HepG2 (cell line): ENCODE measurements around the gene CA12. TPM values are rescaled to one million over a fixed set of nuclear protein-coding genes. Genes with fewer than 3 reads are reported as not detected.

Source experiments
- ATAC-seq: fragments of 200-7000 bp; cut with Tn5 transposase; 3 replicates; pipeline ENCODE4 v1.9.1; 2020; ENCODE audit warnings: mild to moderate bottlenecking, moderate library complexity
- BruUV-seq: library from RNA; stranded (reverse); fragments of 400-500 nt; replicated peaks from 2 replicates; lab custom pipeline; 2021; lab: Mats Ljungman, UMichigan
- CTCF ChIA-PET: fragments of 300-600 bp; formaldehyde crosslinking; extraction: SDS; loops from one replicate; lab custom pipeline; 2021; ENCODE audit warnings: low total read pairs, inconsistent platforms, low intra/inter-chr PET ratio; lab: Yijun Ruan, JAX
- POLR2A ChIA-PET: fragments of 350-600 bp; sonication (Branson Sonifier 250); formaldehyde crosslinking; loops from one replicate; lab custom pipeline; 2020; ENCODE audit warnings: antibody characterized with exemption, inconsistent platforms; lab: Yijun Ruan, JAX
- DNase-seq: peaks from one replicate; pipeline ENCODE4 v3.0.0-alpha.2; 2015; ENCODE audit warnings: low spot score
- FAIRE-seq: peaks from 3 replicates; lab custom pipeline; 2011; peaks lifted over from hg19 to GRCh38; lab: Jason Lieb, UNC
- H2AFZ ChIP-seq: one replicate; pipeline ENCODE4 v1.6.1; 2011; ENCODE audit warnings: low read length, inconsistent platforms
- H3K27ac ChIP-seq: fragments of 300-600 bp; 3 replicates; pipeline ENCODE4 v1.8.0; 2011; ENCODE audit warnings: mixed run types, mild to moderate bottlenecking, mixed read lengths, low read length, inconsistent platforms; ENCODE audit not compliant: insufficient read depth; ENCODE audit errors: extremely low read length
- H3K27me3 ChIP-seq, 2 experiments: fragments of 200-600 bp in 1 of 2; 2 replicates in 1 of 2; 3 replicates in 1 of 2; pipeline versions ENCODE4 v1.6.0 to v1.8.0; 2011; ENCODE audit warnings: low read length in 2 of 2, mild to moderate bottlenecking in 2 of 2, moderate library complexity in 2 of 2, inconsistent platforms in 1 of 2; ENCODE audit not compliant: insufficient read depth in 2 of 2, control insufficient read depth in 1 of 2
- H3K36me3 ChIP-seq, 2 experiments: fragments of 200-600 bp in 1 of 2; replicated peaks in 1 of 2; 2 replicates in 1 of 2; 3 replicates in 1 of 2; pipeline versions ENCODE4 v1.5.1 to v1.8.0; 2011; ENCODE audit warnings: low read length in 2 of 2, inconsistent platforms in 1 of 2; ENCODE audit not compliant: insufficient read depth in 2 of 2, control insufficient read depth in 1 of 2
- H3K4me1 ChIP-seq: 2 replicates; pipeline ENCODE4 v1.5.1; 2012; ENCODE audit warnings: low read length, inconsistent platforms; ENCODE audit not compliant: insufficient read depth
- H3K4me2 ChIP-seq: 2 replicates; pipeline ENCODE4 v1.6.0; 2011; ENCODE audit warnings: low read depth, low read length, inconsistent platforms
- H3K4me3 ChIP-seq, 3 experiments: fragments of 200-600 bp in 1 of 3; sonication (generic), shearing (Covaris generic) in 1 of 3; replicated peaks in 1 of 3; 2 replicates each; pipeline ENCODE4 v1.5.1; 2011 to 2016; ENCODE audit warnings: low read length in 3 of 3, inconsistent platforms in 2 of 3, low read depth in 2 of 3, mild to moderate bottlenecking in 2 of 3, control low read depth in 1 of 3, mixed read lengths in 1 of 3; ENCODE audit not compliant: insufficient read depth in 1 of 3
- H3K79me2 ChIP-seq: one replicate; pipeline ENCODE4 v1.6.1; 2011; ENCODE audit warnings: low read length, inconsistent platforms; ENCODE audit not compliant: insufficient read depth
- H3K9ac ChIP-seq: 2 replicates; pipeline ENCODE4 v1.6.0; 2011; ENCODE audit warnings: mild to moderate bottlenecking, low read depth, low read length, inconsistent platforms; ENCODE audit not compliant: insufficient read depth
- H3K9me3 ChIP-seq: 2 replicates; pipeline ENCODE4 v1.5.1; 2012; ENCODE audit warnings: mild to moderate bottlenecking, low read length
- H4K20me1 ChIP-seq: 2 replicates; pipeline ENCODE4 v1.6.0; 2011; ENCODE audit warnings: inconsistent platforms, mild to moderate bottlenecking, low read length, moderate library complexity; ENCODE audit not compliant: insufficient read depth
- EHMT2 ChIP-seq: fragments of 200-600 bp; sonication (generic); IDR thresholded peaks from 2 replicates; pipeline ENCODE4 v1.7.0; 2017; ENCODE audit warnings: antibody characterized with exemption, low read depth, low read length, borderline replicate concordance
- GFI1 ChIP-seq: sonication (generic); formaldehyde crosslinking; IDR thresholded peaks from 2 replicates; pipeline ENCODE4 v1.5.0; 2020; ENCODE audit warnings: missing genetic modification reagents, mild to moderate bottlenecking, borderline replicate concordance
- MED8 ChIP-seq: sonication (generic); formaldehyde crosslinking; IDR thresholded peaks from 2 replicates; pipeline ENCODE4 v1.8.1; 2023; ENCODE audit warnings: mild to moderate bottlenecking, missing genetic modification reagents; ENCODE audit not compliant: insufficient replicate concordance
- NFKB2 ChIP-seq: sonication (generic); formaldehyde crosslinking; IDR thresholded peaks from 2 replicates; pipeline ENCODE4 v1.4.0; 2020; ENCODE audit warnings: missing genetic modification reagents, borderline replicate concordance
- PCBP2 ChIP-seq: fragments of 200-400 bp; formaldehyde crosslinking; optimal IDR thresholded peaks from 2 replicates; pipeline ENCODE3; 2018; ENCODE audit warnings: low read length, low read depth; ENCODE audit not compliant: poor library complexity, severe bottlenecking
- RNF2 ChIP-seq: fragments of 450-650 bp; conservative IDR thresholded peaks from 2 replicates; pipeline ENCODE4 v1.6.1; 2016; ENCODE audit warnings: low read depth
- TEAD3 ChIP-seq: optimal IDR thresholded peaks from 2 replicates; pipeline ENCODE3; 2016; ENCODE audit warnings: borderline replicate concordance
- ZMYM2 ChIP-seq: sonication (generic); formaldehyde crosslinking; IDR thresholded peaks from 2 replicates; pipeline ENCODE4 v1.8.0; 2022; ENCODE audit warnings: mild to moderate bottlenecking, missing genetic modification reagents
- ZNF253 ChIP-seq: sonication (generic); formaldehyde crosslinking; IDR thresholded peaks from 2 replicates; pipeline ENCODE4 v1.8.0; 2022; ENCODE audit warnings: mild to moderate bottlenecking, missing genetic modification reagents, borderline replicate concordance
- ZNF282 ChIP-seq: fragments of 450-650 bp; IDR thresholded peaks from 2 replicates; pipeline ENCODE4 v1.6.1; 2018; ENCODE audit not compliant: partially characterized antibody
- ZNF670 ChIP-seq: sonication (generic); formaldehyde crosslinking; IDR thresholded peaks from 2 replicates; pipeline ENCODE4 v1.8.0; 2022; ENCODE audit warnings: mild to moderate bottlenecking, missing genetic modification reagents, borderline replicate concordance
- ZSCAN22 ChIP-seq: sonication (generic); formaldehyde crosslinking; IDR thresholded peaks from 2 replicates; pipeline ENCODE4 v1.4.0; 2020; ENCODE audit warnings: mild to moderate bottlenecking, missing genetic modification reagents
- ZSCAN25 ChIP-seq: sonication (generic); formaldehyde crosslinking; IDR thresholded peaks from 2 replicates; pipeline ENCODE4 v1.8.0; 2022; ENCODE audit warnings: mild to moderate bottlenecking, missing genetic modification reagents
- ZSCAN29 ChIP-seq: sonication (generic); formaldehyde crosslinking; conservative IDR thresholded peaks from 2 replicates; pipeline ENCODE4 v1.4.0; 2020; ENCODE audit warnings: mild to moderate bottlenecking, missing genetic modification reagents
- ZZZ3 ChIP-seq: sonication (generic); formaldehyde crosslinking; IDR thresholded peaks from 2 replicates; pipeline ENCODE4 v1.4.0; 2020; ENCODE audit warnings: missing genetic modification reagents, mild to moderate bottlenecking, borderline replicate concordance
- WGBS: methylation state at CpG from one replicate; pipeline ENCODE4 v1.1.6; 2017; ENCODE audit warnings: low lambda C conversion rate; 5-methylcytosine and 5-hydroxymethylcytosine counted together
- in situ Hi-C: cut with HindIII; loops from 2 replicates; pipeline ENCODE4 v1.10.0; 2017; ENCODE audit warnings: low pct_unique_long_range_greater_than_20kb; ENCODE audit not compliant: extremely low pct_ligation_motif_present
- intact Hi-C: fragments of 100-400 bp; cut with micrococcal nuclease; formaldehyde crosslinking; loops from one replicate; pipeline ENCODE4 v1.10.0; 2022; ENCODE audit not compliant: unreplicated experiment
- polyA plus RNA-seq, 8 experiments: library from polyadenylated mRNA; depleted of rRNA in 3 of 8; stranded (reverse) in 7 of 8; unstranded in 1 of 8; fragments of >200 nt; fragmentation: Illumina TruSeq in 4 of 8; extraction: Trizol in 4 of 8; gene quantifications; 2 replicates each; pipeline versions ENCODE4 v1.2.1 to v1.2.3, GENCODE V29; 2011 to 2016; ENCODE audit warnings: low read depth in 4 of 8, missing spikeins in 1 of 8, mixed read lengths in 1 of 8; ENCODE audit not compliant: insufficient read depth in 1 of 8
- total RNA-seq, 5 experiments: library from RNA; depleted of rRNA; stranded (reverse); fragments of >200 nt; fragmentation: Illumina TruSeq; extraction: Trizol; gene quantifications; 2 replicates each; pipeline ENCODE4 v1.2.3, GENCODE V29; 2016; ENCODE audit warnings: low read depth in 1 of 5
- TF ChIP-seq, protein P1 (sequence below): sonication (generic); formaldehyde crosslinking; IDR thresholded peaks from 2 replicates; pipeline ENCODE4 v1.4.0; 2020; ENCODE audit warnings: missing genetic modification reagents, mild to moderate bottlenecking, borderline replicate concordance
- TF ChIP-seq, protein P2 (sequence below): sonication (generic); formaldehyde crosslinking; IDR thresholded peaks from 2 replicates; pipeline ENCODE4 v1.4.0; 2020; ENCODE audit warnings: mild to moderate bottlenecking, missing genetic modification reagents

The CA12 gene
- total and polyA plus RNA-seq, 2 of the 13 experiments (the other 11 are each of a cell fraction or from before 2014, with no cell fraction given) = 0.07 to 0.20 TPM

DNA sequence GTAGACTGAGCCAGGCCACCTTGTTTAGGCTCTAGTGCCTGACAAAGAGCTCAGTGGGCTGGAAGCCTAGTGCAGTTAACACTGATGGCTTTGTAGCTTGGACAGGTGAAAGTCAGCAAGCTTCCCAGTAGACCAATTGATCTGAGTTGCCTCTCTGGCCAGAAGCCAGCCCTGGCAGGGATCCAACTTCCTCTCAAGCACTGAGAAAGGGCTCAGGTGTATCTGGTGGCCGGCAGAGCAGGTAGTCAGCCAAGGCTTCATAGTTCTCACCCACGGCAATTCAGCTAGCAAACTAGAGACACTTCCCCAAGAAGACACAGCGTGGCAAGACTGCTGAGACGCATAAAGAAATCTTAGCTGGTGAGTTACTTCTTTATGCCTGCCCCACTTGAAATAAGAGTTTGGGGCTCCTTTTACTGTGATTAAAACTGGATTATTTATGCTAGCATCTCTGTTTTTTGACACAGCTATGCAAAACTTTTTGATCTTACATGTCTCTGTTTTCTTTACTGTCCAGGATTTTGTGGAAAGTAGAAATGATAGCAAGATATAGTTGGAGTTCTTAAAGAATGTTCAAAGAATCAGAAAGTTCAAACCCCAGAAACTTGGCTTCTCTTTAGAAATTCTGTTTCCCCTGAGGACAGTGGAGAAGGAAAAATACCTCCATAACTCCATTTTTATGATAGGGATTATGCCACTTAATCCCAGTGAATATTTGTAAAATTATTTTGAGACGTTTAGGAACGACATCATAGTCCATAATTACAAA is 8.4 kb upstream of the CA12 start:
- Histone ChIP-seq H3K9me3 (no peaks in the 10 kb centered on the region), H3K27me3 (peaks cover 0 to 38% of the 10 kb centered on the region in 2 experiments; a peak in 1 of 5 replicates), H3K9ac (no peak overlapping the region), H3K4me1 (peaks cover 20% of the 10 kb centered on the region), H3K4me2 (no peak overlapping the region), H2AFZ (no peak overlapping the region), H3K36me3 (no peaks in the 10 kb centered on the region), H3K4me3 (no peak overlapping the region), H3K79me2 (no peaks in the 10 kb centered on the region), H3K27ac (no peak overlapping the region), H4K20me1 (no peaks in the 10 kb centered on the region)
- FAIRE-seq (no peak), DNase-seq (peak; percentile 23), ATAC-seq (no peak)
- intact Hi-C loops (no loop called here), in situ Hi-C loops (no loop called here)
- BruUV-seq = no TSS peak
- ChIA-PET POLR2A (interaction anchor here (1.7 kb wide), 1 partner anchor 10 kb away, joined by 3 read pairs; no protein-coding TSS in a partner anchor), CTCF (no interaction called here)
- no peak for TF ChIP-seq ZZZ3
- TF ChIP-seq TEAD3 (CRISPR knock-in tag) = no peak
- TF ChIP-seq ZNF670 (CRISPR knock-in tag) = no peak
- no peak for TF ChIP-seq ZNF253 (CRISPR knock-in tag)
- TF ChIP-seq, protein P1, sequence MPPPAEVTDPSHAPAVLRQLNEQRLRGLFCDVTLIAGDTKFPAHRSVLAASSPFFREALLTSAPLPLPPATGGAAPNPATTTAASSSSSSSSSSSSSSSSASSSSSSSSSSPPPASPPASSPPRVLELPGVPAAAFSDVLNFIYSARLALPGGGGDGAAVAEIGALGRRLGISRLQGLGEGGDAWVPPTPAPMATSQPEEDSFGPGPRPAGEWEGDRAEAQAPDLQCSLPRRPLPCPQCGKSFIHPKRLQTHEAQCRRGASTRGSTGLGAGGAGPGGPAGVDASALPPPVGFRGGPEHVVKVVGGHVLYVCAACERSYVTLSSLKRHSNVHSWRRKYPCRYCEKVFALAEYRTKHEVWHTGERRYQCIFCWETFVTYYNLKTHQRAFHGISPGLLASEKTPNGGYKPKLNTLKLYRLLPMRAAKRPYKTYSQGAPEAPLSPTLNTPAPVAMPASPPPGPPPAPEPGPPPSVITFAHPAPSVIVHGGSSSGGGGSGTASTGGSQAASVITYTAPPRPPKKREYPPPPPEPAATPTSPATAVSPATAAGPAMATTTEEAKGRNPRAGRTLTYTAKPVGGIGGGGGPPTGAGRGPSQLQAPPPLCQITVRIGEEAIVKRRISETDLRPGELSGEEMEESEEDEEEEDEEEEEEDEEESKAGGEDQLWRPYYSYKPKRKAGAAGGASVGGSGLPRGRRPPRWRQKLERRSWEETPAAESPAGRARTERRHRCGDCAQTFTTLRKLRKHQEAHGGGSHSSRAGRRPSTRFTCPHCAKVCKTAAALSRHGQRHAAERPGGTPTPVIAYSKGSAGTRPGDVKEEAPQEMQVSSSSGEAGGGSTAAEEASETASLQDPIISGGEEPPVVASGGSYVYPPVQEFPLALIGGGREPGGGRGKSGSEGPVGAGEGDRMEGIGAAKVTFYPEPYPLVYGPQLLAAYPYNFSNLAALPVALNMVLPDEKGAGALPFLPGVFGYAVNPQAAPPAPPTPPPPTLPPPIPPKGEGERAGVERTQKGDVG (CRISPR knock-in tag) = no peak
- TF ChIP-seq, protein P2, sequence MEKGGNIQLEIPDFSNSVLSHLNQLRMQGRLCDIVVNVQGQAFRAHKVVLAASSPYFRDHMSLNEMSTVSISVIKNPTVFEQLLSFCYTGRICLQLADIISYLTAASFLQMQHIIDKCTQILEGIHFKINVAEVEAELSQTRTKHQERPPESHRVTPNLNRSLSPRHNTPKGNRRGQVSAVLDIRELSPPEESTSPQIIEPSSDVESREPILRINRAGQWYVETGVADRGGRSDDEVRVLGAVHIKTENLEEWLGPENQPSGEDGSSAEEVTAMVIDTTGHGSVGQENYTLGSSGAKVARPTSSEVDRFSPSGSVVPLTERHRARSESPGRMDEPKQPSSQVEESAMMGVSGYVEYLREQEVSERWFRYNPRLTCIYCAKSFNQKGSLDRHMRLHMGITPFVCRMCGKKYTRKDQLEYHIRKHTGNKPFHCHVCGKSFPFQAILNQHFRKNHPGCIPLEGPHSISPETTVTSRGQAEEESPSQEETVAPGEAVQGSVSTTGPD (CRISPR knock-in tag) = no peak
- no peak for TF ChIP-seq MED8 (CRISPR knock-in tag)
- no peak for TF ChIP-seq ZSCAN25 (CRISPR knock-in tag)
- no peak for TF ChIP-seq ZSCAN22 (CRISPR knock-in tag)
- no peak for TF ChIP-seq PCBP2
- TF ChIP-seq EHMT2 = no peak
- no peak for TF ChIP-seq ZNF282
- no peak for TF ChIP-seq ZMYM2 (CRISPR knock-in tag)
- no peak for TF ChIP-seq NFKB2 (CRISPR knock-in tag)
- TF ChIP-seq GFI1 (CRISPR knock-in tag) = no peak
- no peak for TF ChIP-seq RNF2
- no peak for TF ChIP-seq ZSCAN29 (CRISPR knock-in tag)
- 42% methylated on average over 6 of the region's 6 CpGs for WGBS
